A549 treated with dexamethasone at 1 μM for 4 hours (cell line): ENCODE data around the gene AMBRA1. TPM values are rescaled to one million over a fixed set of nuclear protein-coding genes. Genes with fewer than 3 reads are reported as not detected.

ENCODE experiments used
- total RNA-seq: library from RNA; stranded (reverse); fragments of 200-300 nt; extraction: Qiagen RNA extraction; gene quantifications from 5 replicates; pipeline ENCODE4 v1.2.3, GENCODE V29; 2022

AMBRA1 gene
- 13.3 to 20.4 TPM (median 19.2 TPM) in 5 replicates for total RNA-seq

DNA sequence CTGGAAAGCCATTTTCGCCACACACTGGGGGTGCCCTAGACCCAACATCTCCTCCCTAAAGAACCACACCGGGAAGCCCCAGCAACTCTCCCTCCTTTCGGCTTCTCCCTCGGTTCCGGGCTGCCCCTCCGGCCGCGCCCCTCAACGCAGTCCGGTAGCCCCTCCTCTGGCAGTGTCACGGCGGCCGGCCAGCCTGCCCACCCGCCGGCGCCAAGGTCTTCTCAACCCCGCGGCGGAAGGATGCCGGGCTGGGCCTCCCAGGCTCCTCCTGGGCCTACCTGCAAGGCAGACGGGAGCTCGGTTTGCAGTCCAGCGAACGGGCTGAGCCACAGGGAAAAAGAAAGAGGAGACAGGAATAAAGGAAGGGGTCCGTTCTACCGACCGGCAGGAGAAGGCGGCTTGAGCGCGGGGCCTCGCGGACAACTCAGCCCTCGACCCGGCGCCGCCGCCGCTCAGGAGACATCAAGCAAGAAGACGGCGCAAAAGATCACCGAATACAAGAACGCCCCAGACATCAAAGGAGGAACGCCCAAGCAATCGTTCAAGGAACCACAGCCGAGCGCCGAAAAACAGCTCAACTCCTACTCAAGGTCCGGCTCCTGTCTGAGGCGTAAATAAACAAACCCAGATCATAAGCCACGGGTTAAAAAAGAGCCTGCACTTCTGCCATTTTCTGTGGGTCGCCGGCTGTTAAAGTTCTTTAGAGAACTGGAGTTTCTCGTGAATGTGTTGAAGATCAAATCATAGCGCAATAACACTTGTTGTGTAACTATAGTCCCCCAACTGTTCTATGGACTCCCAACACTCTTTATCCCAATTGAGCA, at the start of gene AMBRA1:
AMBRA1 (minus strand) TSS at position 474 of the 824 bp plus-strand sequence. CDS start 45,643 bp downstream, outside the sequence.

GRCh38 chr11:46617134-46617971, 23.5 kb upstream of the AMBRA1 start, which contains the start of the genes ATG13 and HARBI1:
Gene ATG13, plus strand, starts transcription at chr11:46617553. Its CDS starts 26,739 bp downstream, at chr11:46644292.
Gene HARBI1, minus strand, starts transcription at chr11:46617227. Its CDS starts 990 bp downstream, at chr11:46616237.

DNA sequence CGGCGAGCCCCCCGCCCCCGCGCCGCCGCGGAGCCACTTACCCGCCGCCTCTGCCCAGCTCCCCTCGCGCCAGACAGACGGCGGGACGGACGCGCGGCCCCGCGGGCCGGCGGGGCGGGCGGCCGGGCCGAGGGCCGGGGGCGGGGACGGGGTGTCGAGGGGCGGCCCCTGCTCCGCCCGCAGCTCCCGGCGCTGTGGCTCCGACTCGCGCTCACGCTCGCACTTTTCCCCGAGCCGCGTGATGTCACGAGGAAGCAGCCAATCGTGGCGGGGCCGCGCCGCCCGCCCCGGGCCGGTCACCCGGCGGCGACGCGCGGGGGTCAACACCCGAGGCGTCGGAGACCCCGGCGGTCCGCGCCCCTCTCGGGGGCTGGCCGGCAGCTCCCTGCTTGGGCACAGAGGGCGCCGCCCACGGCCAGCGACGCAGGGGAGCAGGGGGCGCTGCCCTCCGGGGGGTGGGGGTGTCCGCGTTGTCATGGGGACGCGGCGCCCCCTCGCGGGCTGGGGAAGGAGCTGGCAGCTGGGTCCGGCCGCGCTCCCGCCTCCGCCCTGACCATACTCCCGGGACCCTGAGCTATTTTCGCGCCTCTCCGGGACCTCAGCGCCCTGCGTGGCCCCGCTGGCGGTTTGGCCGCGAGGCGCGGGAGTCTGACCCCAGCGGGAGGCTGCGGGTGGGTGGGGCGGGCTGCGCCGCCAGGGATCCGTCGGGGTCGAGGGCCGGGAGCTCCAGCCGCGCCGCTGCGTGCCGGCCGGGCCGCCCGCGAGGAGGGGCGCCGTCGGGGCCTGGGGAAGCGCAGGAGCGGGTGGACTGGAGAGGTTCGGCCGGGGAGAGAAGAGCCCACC, 202.0 kb downstream of the AMBRA1 start, which contains the start of gene CHRM4:
CHRM4 (minus strand) TSS at position 199 of the 843 bp plus-strand sequence. CDS start 5,219 bp downstream, outside the sequence.

GRCh38 chr11:46381048-46381818, 212.6 kb downstream of the AMBRA1 start, which contains the start of gene MDK:
Gene MDK, plus strand, starts transcription at chr11:46381669. Its CDS starts 389 bp downstream, at chr11:46382058.

GRCh38 chr11:46346886-46347636, 246.8 kb downstream of the AMBRA1 start, which contains the start of gene DGKZ:
Gene DGKZ, plus strand, starts transcription at chr11:46347463. Its CDS starts 197 bp downstream, at chr11:46347660.

Other genes with a start within 250 kb of the AMBRA1 start
- gene DGKZ, start 246.6 kb downstream of the AMBRA1 start, total RNA-seq, result 31.7 to 56.4 TPM (median 53.6 TPM) in 5 replicates
- gene MDK, start 212.4 kb downstream of the AMBRA1 start, total RNA-seq, result 14.5 to 20.6 TPM (median 20.0 TPM) in 5 replicates
- 0.48 to 0.80 TPM (median 0.63 TPM) in 5 replicates for gene CHRM4, start 202.2 kb downstream of the AMBRA1 start, total RNA-seq
- 4.7 to 6.2 TPM (median 5.5 TPM) in 5 replicates for gene HARBI1, start 23.2 kb upstream of the AMBRA1 start, total RNA-seq
- 45.7 to 53.8 TPM (median 49.5 TPM) in 5 replicates for gene ATG13, start 23.5 kb upstream of the AMBRA1 start, total RNA-seq
- 52.9 to 68.8 TPM (median 66.1 TPM) in 5 replicates for gene ARHGAP1, start 106.6 kb upstream of the AMBRA1 start, total RNA-seq
- 16.6 to 19.1 TPM (median 18.6 TPM) in 5 replicates for gene ZNF408, start 107.0 kb upstream of the AMBRA1 start, total RNA-seq
- gene F2, start 125.2 kb upstream of the AMBRA1 start, total RNA-seq, result 2.0 to 2.9 TPM (median 2.1 TPM) in 5 replicates